ENCODE measurements around the gene PIAS2. TPM values are rescaled to one million over a fixed set of nuclear protein-coding genes. Genes with fewer than 3 reads are reported as not detected.
"Not testable (repeated sequence)": the region's sequence is repeated elsewhere in the genome, so short reads cannot be mapped to it uniquely, and the experiment has no call there.

Gene PIAS2
- total RNA-seq, 2 experiments from 2014 or later = 34.4 to 34.6 TPM

DNA sequence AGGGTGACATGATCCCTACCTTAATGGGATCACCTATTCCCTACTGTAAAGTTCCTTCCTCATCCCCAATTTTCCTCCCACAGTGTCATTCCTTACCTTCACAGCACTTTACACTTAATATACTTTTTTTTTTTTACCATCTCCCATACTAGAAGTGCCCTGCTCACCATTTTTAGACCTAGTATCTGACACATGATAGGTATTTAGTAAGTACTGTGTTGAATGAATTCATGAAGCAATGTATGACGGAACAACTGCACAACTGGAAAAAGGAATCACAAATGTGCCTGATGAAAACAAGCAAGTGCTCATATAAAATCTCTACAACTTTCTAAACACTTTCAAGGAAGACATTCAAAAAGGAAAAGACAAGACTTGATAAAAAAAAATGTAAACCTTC, 83.4 kb downstream of the PIAS2 start:
- Mint-ChIP-seq H3K36me3 (peaks cover 25% of the 10 kb centered on the region), H3K9me3 (no peaks in the 10 kb centered on the region), H3K4me1 (no peaks in the 10 kb centered on the region), H3K27ac (no peak overlapping the region), H3K4me3 (no peak overlapping the region), H3K27me3 (no peaks in the 10 kb centered on the region)
- ATAC-seq (ENCODE audit: low read depth) (no peak), DNase-seq (no peak)
- POLR2A ChIA-PET = no interaction called here

DNA sequence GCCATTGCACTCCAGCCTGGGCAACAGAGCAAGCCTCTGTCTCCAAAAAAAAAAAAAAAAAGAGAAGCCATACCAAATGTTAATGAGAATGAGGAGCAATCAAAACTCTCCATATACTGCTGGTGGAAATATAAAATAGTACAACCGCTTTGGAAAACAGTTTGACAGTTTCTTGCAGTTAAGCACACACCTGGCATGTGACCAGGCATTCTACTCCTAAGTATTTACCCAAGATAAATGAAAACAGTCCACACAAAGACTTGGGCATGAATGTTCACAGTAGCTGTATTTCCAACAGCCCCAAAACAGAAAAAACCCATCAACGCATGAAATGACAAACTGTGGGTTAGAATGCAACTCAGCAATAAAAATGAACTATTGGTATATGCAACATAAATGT, 84.5 kb downstream of the PIAS2 start:
- no peak for ATAC-seq (ENCODE audit: low read depth)
- Mint-ChIP-seq H3K4me3 (no peak overlapping the region), H3K27ac (no peak overlapping the region), H3K27me3 (no peaks in the 10 kb centered on the region), H3K36me3 (peaks cover 26% of the 10 kb centered on the region), H3K9me3 (no peaks in the 10 kb centered on the region), H3K4me1 (no peaks in the 10 kb centered on the region)
- POLR2A ChIA-PET = no interaction called here
- DNase-seq = no peak

- POLR2A ChIA-PET; H3K9me3 Mint-ChIP-seq; H3K4me3 Mint-ChIP-seq; H3K4me1 Mint-ChIP-seq; ATAC-seq (ENCODE audit: low read depth); H3K27me3 Mint-ChIP-seq; H3K27ac Mint-ChIP-seq; DNase-seq: not testable (repeated sequence)
- peaks cover 29% of the 10 kb centered on the region for H3K36me3 Mint-ChIP-seq
These were observed 84.9 kb downstream of the PIAS2 start for GRCh38 chr18:46832422-46832821.

DNA sequence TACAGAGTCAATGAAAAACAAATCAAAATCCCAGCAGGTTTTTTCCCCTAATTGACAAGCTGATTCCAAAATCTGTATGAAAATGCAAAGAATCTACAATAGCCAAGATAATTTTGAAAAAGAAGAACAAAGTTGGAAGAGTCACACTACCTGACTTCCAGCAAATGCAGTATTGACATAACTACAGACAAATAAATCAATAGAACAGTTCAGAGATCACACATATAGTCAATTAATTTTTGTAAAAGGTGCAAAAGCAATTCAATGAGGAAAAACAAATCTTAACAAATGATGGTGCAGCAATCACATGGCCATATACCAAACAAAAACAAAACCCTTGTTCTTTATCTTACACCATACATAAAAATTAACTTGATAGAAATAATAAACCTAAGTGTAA, 85.9 kb downstream of the PIAS2 start:
- DNase-seq (no peak), ATAC-seq (ENCODE audit: low read depth) (no peak)
- no peaks in the 10 kb centered on the region for H3K9me3 Mint-ChIP-seq
- H3K4me3 Mint-ChIP-seq = no peak overlapping the region
- no peak overlapping the region for H3K27ac Mint-ChIP-seq
- no peaks in the 10 kb centered on the region for H3K4me1 Mint-ChIP-seq
- no peaks in the 10 kb centered on the region for H3K27me3 Mint-ChIP-seq
- POLR2A ChIA-PET = no interaction called here
- H3K36me3 Mint-ChIP-seq = peaks cover 31% of the 10 kb centered on the region

GRCh38 chr18:46830633-46831032, 86.7 kb downstream of the PIAS2 start:
- no peaks in the 10 kb centered on the region for H3K4me1 Mint-ChIP-seq
- DNase-seq (no peak), ATAC-seq (ENCODE audit: low read depth) (no peak)
- H3K36me3 Mint-ChIP-seq = peaks cover 32% of the 10 kb centered on the region
- H3K4me3 Mint-ChIP-seq = no peak overlapping the region
- POLR2A ChIA-PET = no interaction called here
- H3K27ac Mint-ChIP-seq = no peak overlapping the region
- H3K27me3 Mint-ChIP-seq = no peaks in the 10 kb centered on the region
- no peaks in the 10 kb centered on the region for H3K9me3 Mint-ChIP-seq

GRCh38 chr18:46829947-46830346, 87.4 kb downstream of the PIAS2 start:
- Mint-ChIP-seq H3K4me3 (no peak overlapping the region), H3K4me1 (no peaks in the 10 kb centered on the region), H3K9me3 (no peaks in the 10 kb centered on the region), H3K27ac (no peak overlapping the region), H3K36me3 (peaks cover 32% of the 10 kb centered on the region), H3K27me3 (no peaks in the 10 kb centered on the region)
- POLR2A ChIA-PET = no interaction called here
- DNase-seq = no peak
- ATAC-seq (ENCODE audit: low read depth) = no peak

- POLR2A ChIA-PET = no interaction called here
- H3K27me3 Mint-ChIP-seq = no peaks in the 10 kb centered on the region
- no peak for ATAC-seq (ENCODE audit: low read depth)
- no peak overlapping the region for H3K27ac Mint-ChIP-seq
- no peaks in the 10 kb centered on the region for H3K4me1 Mint-ChIP-seq
- DNase-seq = no peak
- peaks cover 33% of the 10 kb centered on the region for H3K36me3 Mint-ChIP-seq
- no peak overlapping the region for H3K4me3 Mint-ChIP-seq
- no peaks in the 10 kb centered on the region for H3K9me3 Mint-ChIP-seq
These were observed 87.8 kb downstream of the PIAS2 start for GRCh38 chr18:46829531-46829930.

DNA sequence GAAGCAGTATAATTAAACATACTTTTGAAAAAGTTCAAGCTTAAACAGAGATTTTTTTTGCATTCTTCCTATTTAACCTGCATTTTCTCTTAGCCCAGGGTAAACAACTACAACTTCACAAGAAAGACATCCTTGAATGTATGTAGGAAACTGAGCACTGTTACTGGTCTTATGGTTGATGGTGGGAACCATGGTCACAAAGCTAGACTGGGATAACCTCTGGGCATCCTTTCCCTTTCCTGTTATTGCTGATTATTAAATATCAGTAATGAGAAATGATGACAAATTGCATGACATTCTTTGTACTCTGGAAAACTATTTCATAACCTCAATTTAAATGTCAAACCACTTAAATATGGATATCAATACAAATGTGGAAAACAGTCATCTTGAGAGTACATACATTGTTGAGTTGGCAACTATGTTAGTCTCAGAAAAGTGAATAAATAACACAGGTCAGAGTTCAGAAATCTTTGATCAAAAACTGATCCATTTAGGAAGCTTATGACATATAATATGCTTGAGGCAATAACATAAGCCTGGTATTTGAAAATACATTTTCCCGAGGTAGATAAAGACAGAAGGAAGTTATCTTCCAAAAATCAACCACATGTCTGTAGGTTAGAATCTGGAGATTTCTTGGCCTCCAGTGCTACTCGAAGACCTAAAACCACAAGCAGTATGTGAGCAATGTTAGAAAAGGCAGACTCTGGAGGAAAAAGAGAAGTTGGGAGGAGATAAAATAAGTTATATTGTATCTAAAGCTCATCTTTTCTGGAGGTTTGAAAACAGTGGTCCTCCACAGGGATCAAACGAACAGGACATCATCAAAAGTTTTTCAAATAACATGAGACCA, 95.2 kb downstream of the PIAS2 start:
- Mint-ChIP-seq H3K4me3 (no peak overlapping the region), H3K27me3 (no peaks in the 10 kb centered on the region), H3K9me3 (no peaks in the 10 kb centered on the region), H3K27ac (no peak overlapping the region), H3K4me1 (peaks cover 3% of the 10 kb centered on the region), H3K36me3 (peaks cover 15% of the 10 kb centered on the region)
- ATAC-seq (ENCODE audit: low read depth) = no peak
- DNase-seq = no peak
- POLR2A ChIA-PET = no interaction called here

DNA sequence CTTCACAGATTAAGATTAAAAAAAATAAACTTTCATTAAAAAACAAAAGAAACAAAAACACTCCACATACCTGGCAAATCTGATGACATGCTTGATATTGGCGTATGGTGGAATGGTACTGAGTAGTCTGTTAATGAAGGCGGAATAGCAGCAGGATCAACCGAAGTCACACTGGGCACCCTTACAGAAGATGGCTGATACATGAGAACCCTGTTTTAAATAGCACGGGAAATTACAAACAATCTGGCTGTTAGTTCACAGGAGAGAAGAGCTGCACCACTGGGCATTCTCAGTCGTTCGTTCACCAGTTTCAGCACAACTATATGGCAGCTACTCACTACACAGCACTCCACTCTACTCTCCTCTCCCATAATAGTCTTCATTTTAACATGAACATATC, 96.4 kb downstream of the PIAS2 start:
- Mint-ChIP-seq H3K27me3 (no peaks in the 10 kb centered on the region), H3K9me3 (no peaks in the 10 kb centered on the region), H3K36me3 (peaks cover 12% of the 10 kb centered on the region), H3K27ac (no peak overlapping the region), H3K4me3 (no peak overlapping the region), H3K4me1 (peaks cover 3% of the 10 kb centered on the region)
- ATAC-seq (ENCODE audit: low read depth) = no peak
- no peak for DNase-seq
- POLR2A ChIA-PET = no interaction called here

DNA sequence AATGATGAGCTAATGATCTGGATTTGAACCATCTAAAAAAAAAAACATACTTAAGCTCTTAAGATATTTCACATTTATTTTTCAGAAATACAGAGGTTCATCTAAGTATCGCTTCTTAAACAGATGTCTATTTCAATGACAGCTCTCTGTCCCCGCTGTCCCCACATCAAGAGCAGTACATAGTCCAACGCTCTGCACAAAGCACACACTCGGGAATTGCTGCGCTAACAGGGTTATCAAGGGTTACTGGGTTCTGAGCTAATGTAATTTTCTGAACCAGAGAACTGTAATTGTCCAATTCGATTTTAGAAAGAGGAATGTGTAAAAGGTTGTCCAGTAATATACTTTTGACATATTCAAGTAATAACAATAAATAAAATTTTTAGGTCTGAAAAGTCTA, 101.6 kb downstream of the PIAS2 start:
- no peaks in the 10 kb centered on the region for H3K9me3 Mint-ChIP-seq
- no peaks in the 10 kb centered on the region for H3K27me3 Mint-ChIP-seq
- ATAC-seq (ENCODE audit: low read depth) = no peak
- POLR2A ChIA-PET = no interaction called here
- no peaks in the 10 kb centered on the region for H3K4me1 Mint-ChIP-seq
- H3K27ac Mint-ChIP-seq = no peak overlapping the region
- no peak overlapping the region for H3K4me3 Mint-ChIP-seq
- H3K36me3 Mint-ChIP-seq = peaks cover 1% of the 10 kb centered on the region
- DNase-seq = no peak

DNA sequence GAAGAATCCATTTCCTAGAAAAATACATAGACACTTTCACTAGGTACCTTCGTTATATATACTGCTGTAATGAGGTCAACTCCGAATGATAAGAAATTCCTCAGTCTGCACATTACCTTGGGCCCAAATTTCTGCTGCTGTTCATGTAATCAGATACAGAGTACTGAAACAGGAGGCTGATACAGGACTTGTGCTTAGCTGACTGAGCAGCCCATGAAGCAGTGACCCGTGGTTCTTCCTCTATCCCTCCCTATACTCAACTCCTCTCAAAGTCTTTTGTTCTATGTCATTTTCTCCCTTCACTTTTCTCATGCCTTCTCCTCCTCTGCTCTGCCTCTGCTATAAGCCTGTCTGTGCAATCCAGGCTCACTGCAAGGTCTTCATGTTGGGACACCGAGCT, 102.9 kb downstream of the PIAS2 start:
- H3K36me3 Mint-ChIP-seq = peaks cover 1% of the 10 kb centered on the region
- no peaks in the 10 kb centered on the region for H3K27me3 Mint-ChIP-seq
- H3K9me3 Mint-ChIP-seq = no peaks in the 10 kb centered on the region
- POLR2A ChIA-PET = no interaction called here
- DNase-seq (no peak), ATAC-seq (ENCODE audit: low read depth) (no peak)
- H3K4me3 Mint-ChIP-seq = no peak overlapping the region
- no peaks in the 10 kb centered on the region for H3K4me1 Mint-ChIP-seq
- H3K27ac Mint-ChIP-seq = no peak overlapping the region

DNA sequence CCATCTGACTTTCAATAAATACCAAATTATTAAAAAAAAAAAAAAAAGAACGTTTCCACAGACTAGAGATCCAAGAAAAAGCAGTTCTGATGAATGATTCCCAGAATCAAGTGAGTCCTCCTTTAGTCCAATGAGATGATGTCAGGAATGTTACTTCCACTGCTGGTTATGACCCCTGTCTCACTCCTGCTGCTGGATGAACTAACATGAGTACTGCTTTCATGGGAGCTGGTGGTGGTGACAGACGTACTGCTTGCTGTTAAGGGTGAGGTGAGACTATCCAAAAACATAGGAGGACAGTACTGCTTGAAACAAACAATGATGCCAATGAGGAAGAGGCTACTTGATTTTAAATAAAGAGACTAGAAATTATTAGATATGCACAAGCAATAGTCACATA, 105.0 kb downstream of the PIAS2 start:
- peaks cover 6% of the 10 kb centered on the region for H3K36me3 Mint-ChIP-seq
- no peaks in the 10 kb centered on the region for H3K4me1 Mint-ChIP-seq
- no peak overlapping the region for H3K4me3 Mint-ChIP-seq
- DNase-seq (no peak), ATAC-seq (ENCODE audit: low read depth) (no peak)
- H3K27me3 Mint-ChIP-seq = no peaks in the 10 kb centered on the region
- no peaks in the 10 kb centered on the region for H3K9me3 Mint-ChIP-seq
- H3K27ac Mint-ChIP-seq = no peak overlapping the region
- POLR2A ChIA-PET = no interaction called here

GRCh38 chr18:46810481-46811000, 106.8 kb downstream of the PIAS2 start:
- no peak overlapping the region for H3K4me3 Mint-ChIP-seq
- H3K36me3 Mint-ChIP-seq = peaks cover 8% of the 10 kb centered on the region
- no peaks in the 10 kb centered on the region for H3K9me3 Mint-ChIP-seq
- no peak overlapping the region for H3K27ac Mint-ChIP-seq
- no peaks in the 10 kb centered on the region for H3K27me3 Mint-ChIP-seq
- no peak for ATAC-seq (ENCODE audit: low read depth)
- no peaks in the 10 kb centered on the region for H3K4me1 Mint-ChIP-seq
- POLR2A ChIA-PET = no interaction called here
- no peak for DNase-seq

DNA sequence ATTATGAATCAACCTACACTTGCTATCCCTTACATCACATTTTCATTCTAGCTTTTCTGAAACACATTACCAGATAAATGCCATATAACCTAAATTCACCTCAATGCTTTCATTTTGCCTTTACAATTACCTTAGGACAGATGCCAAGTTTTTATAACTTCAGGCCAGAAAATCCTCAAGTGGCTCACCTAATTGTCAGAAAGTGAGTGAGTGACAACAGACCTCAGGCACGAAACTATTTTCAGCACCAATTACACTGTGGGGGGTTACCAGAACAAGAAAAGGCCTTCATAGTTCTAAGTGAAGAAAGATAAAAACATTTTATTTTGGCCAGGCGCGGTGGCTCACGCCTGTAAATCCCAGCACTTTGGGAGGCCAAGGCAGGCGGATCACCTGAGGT, 108.2 kb downstream of the PIAS2 start:
- Mint-ChIP-seq H3K4me1 (no peaks in the 10 kb centered on the region), H3K27me3 (no peaks in the 10 kb centered on the region), H3K27ac (no peak overlapping the region), H3K36me3 (peaks cover 8% of the 10 kb centered on the region), H3K9me3 (peaks cover 1% of the 10 kb centered on the region), H3K4me3 (no peak overlapping the region)
- POLR2A ChIA-PET = no interaction called here
- DNase-seq = no peak
- no peak for ATAC-seq (ENCODE audit: low read depth)
